Measurements from ENCODE around the gene KIF26B. TPM values are rescaled to one million over a fixed set of nuclear protein-coding genes. Genes with fewer than 3 reads are reported as not detected.
A peak's percentile ranks its signal among the peaks of the same experiment; 100 is the strongest.

KIF26B gene
- total and polyA plus RNA-seq, 2 experiments from 2014 or later = 0.03 to 0.76 TPM

GRCh38 chr1:245467804-245468203 lies 313.0 kb downstream of the KIF26B start:
- Histone ChIP-seq H3K9me2 (ENCODE audit: insufficient read depth) (peaks cover 4% of the 10 kb centered on the region; the same call in 1 of the 2 replicates), H3K4me2 (no peak overlapping the region), H3K79me2 (replicated peaks; ENCODE audit: insufficient read depth) (no peaks in the 10 kb centered on the region), H2AFZ (peak overlapping the region; percentile 21), H3K36me3 (ENCODE audit: insufficient read depth) (no peaks in the 10 kb centered on the region), H3K27me3 (ENCODE audit: insufficient read depth) (no peaks in the 10 kb centered on the region), H3K4me3 (no peak overlapping the region), H3K4me1 (ENCODE audit: insufficient read depth) (no peaks in the 10 kb centered on the region), H4K20me1 (replicated peaks; ENCODE audit: insufficient read depth) (no peaks in the 10 kb centered on the region), H3K27ac (ENCODE audit: low read depth) (no peak overlapping the region), H3F3A (replicated peaks; ENCODE audit: low read depth) (no peaks in the 10 kb centered on the region)
- Mint-ChIP-seq H3K27ac (no peak overlapping the region), H3K4me3 (no peak overlapping the region), H3K36me3 (ENCODE audit: low read depth) (no peaks in the 10 kb centered on the region), H3K4me1 (peaks cover 7% of the 10 kb centered on the region; the same call in 2 of the 3 replicates), H3K27me3 (ENCODE audit: insufficient read depth, low read depth, poor library complexity) (peaks cover 9% of the 10 kb centered on the region), H3K9me3 (no peaks in the 10 kb centered on the region; the same call in 2 of the 3 replicates)
- TF ChIP-seq EZH2 (IDR thresholded peaks at IDR 0.05; ENCODE audit: low read depth, unreplicated experiment) (no peak), JUNB (IDR thresholded peaks at IDR 0.05; ENCODE audit: unreplicated experiment) (no peak), POLR2AphosphoS5 (IDR thresholded peaks at IDR 0.05; ENCODE audit: low read depth) (no peak), EZH2phosphoT487 (IDR thresholded peaks at IDR 0.05; ENCODE audit: unreplicated experiment) (no peak), ZNF114 (CRISPR knock-in tag; IDR thresholded peaks at IDR 0.05) (no peak), ZNF331 (CRISPR knock-in tag; IDR thresholded peaks at IDR 0.05; ENCODE audit: low read depth) (no peak), STAT1 (IDR thresholded peaks at IDR 0.05; ENCODE audit: unreplicated experiment) (no peak)
- TF ChIP-seq, protein P1, sequence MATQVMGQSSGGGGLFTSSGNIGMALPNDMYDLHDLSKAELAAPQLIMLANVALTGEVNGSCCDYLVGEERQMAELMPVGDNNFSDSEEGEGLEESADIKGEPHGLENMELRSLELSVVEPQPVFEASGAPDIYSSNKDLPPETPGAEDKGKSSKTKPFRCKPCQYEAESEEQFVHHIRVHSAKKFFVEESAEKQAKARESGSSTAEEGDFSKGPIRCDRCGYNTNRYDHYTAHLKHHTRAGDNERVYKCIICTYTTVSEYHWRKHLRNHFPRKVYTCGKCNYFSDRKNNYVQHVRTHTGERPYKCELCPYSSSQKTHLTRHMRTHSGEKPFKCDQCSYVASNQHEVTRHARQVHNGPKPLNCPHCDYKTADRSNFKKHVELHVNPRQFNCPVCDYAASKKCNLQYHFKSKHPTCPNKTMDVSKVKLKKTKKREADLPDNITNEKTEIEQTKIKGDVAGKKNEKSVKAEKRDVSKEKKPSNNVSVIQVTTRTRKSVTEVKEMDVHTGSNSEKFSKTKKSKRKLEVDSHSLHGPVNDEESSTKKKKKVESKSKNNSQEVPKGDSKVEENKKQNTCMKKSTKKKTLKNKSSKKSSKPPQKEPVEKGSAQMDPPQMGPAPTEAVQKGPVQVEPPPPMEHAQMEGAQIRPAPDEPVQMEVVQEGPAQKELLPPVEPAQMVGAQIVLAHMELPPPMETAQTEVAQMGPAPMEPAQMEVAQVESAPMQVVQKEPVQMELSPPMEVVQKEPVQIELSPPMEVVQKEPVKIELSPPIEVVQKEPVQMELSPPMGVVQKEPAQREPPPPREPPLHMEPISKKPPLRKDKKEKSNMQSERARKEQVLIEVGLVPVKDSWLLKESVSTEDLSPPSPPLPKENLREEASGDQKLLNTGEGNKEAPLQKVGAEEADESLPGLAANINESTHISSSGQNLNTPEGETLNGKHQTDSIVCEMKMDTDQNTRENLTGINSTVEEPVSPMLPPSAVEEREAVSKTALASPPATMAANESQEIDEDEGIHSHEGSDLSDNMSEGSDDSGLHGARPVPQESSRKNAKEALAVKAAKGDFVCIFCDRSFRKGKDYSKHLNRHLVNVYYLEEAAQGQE (IDR thresholded peaks at IDR 0.05; ENCODE audit: unreplicated experiment) = no peak
- no peak for ATAC-seq
- no peak for DNase-seq (ENCODE audit: low spot score)

GRCh38 chr1:245469006-245469405 lies 314.2 kb downstream of the KIF26B start:
- H2AFZ ChIP-seq = no peak overlapping the region
- Mint-ChIP-seq H3K27ac (0 out of 2 replicates have a peak overlapping the region, but pooled peaks have one; percentile 2), H3K36me3 (ENCODE audit: low read depth) (no peaks in the 10 kb centered on the region), H3K4me1 (peaks cover 7% of the 10 kb centered on the region; the same call in 2 of the 3 replicates), H3K4me3 (no peak overlapping the region), H3K27me3 (ENCODE audit: insufficient read depth, low read depth, poor library complexity) (peaks cover 9% of the 10 kb centered on the region), H3K9me3 (no peaks in the 10 kb centered on the region; the same call in 2 of the 3 replicates)
- no peaks in the 10 kb centered on the region for H3K79me2 ChIP-seq (replicated peaks; ENCODE audit: insufficient read depth)
- DNase-seq (ENCODE audit: low spot score) (no peak), ATAC-seq (no peak)
- H4K20me1 ChIP-seq (replicated peaks; ENCODE audit: insufficient read depth) = no peaks in the 10 kb centered on the region
- H3K27ac ChIP-seq (ENCODE audit: low read depth) = no peak overlapping the region
- H3F3A ChIP-seq (replicated peaks; ENCODE audit: low read depth) = no peaks in the 10 kb centered on the region
- H3K4me1 ChIP-seq (ENCODE audit: insufficient read depth) = no peaks in the 10 kb centered on the region
- H3K4me2 ChIP-seq = no peak overlapping the region
- H3K27me3 ChIP-seq (ENCODE audit: insufficient read depth) = no peaks in the 10 kb centered on the region
- H3K4me3 ChIP-seq = no peak overlapping the region
- no peaks in the 10 kb centered on the region for H3K36me3 ChIP-seq (ENCODE audit: insufficient read depth)
- H3K9me2 ChIP-seq (ENCODE audit: insufficient read depth) = peaks cover 4% of the 10 kb centered on the region; the same call in 1 of the 2 replicates
- TF ChIP-seq STAT1 (IDR thresholded peaks at IDR 0.05; ENCODE audit: unreplicated experiment) (no peak), CTCF (conservative IDR thresholded peaks at IDR 0.05; ENCODE audit: low read depth in 2 of 2) (no peak), EZH2 (IDR thresholded peaks at IDR 0.05; ENCODE audit: low read depth, unreplicated experiment) (no peak), JUNB (IDR thresholded peaks at IDR 0.05; ENCODE audit: unreplicated experiment) (no peak), NANOG (IDR thresholded peaks at IDR 0.05; ENCODE audit: borderline replicate concordance) (no peak), CREB1 (CRISPR knock-in tag; IDR thresholded peaks at IDR 0.05; ENCODE audit: low read depth) (no peak)
